Mammary epithelial cell (primary cell): ENCODE results near the gene SCNN1A.

Source experiments
- CTCF ChIP-seq, 2 donors: IDR thresholded peaks in 1 of 2; conservative IDR thresholded peaks in 1 of 2; 2 replicates each; pipeline ENCODE4 v1.5.1; 2011 to 2012; ENCODE audit warnings: inconsistent platforms in 2 of 2, low read length in 2 of 2, mild to moderate bottlenecking in 2 of 2, control low read depth in 1 of 2, low read depth in 1 of 2; ENCODE audit not compliant: insufficient read depth in 1 of 2; ENCODE audit errors: extremely low read depth in 1 of 2
- EZH2 ChIP-seq: IDR thresholded peaks from 2 replicates; pipeline ENCODE4 v1.6.1; 2012; ENCODE audit warnings: low read length, inconsistent platforms, borderline replicate concordance

- no peak for TF ChIP-seq CTCF (conservative IDR thresholded peaks at IDR 0.05 in 1 of 2, IDR thresholded peaks at IDR 0.05 in 1 of 2; ENCODE audit: extremely low read depth in 1 of 2, insufficient read depth in 1 of 2, low read depth in 1 of 2, low read length in 2 of 2)
- no peak for TF ChIP-seq EZH2
Measured at GRCh38 chr12:6404390-6404789, 29.0 kb upstream of the SCNN1A start.
